GM12878 (cell line): Measurements from ENCODE around the gene GSS. TPM values are rescaled to one million over a fixed set of nuclear protein-coding genes. Genes with fewer than 3 reads are reported as not detected.

Experiments
- ASH2L ChIP-seq: fragments of 300-600, 200-600 bp; sonication (generic); IDR thresholded peaks from 2 replicates; pipeline ENCODE4 v1.6.1; 2017; ENCODE audit warnings: low read depth, mild to moderate bottlenecking, borderline replicate concordance
- ESRRA ChIP-seq: IDR thresholded peaks from 2 replicates; pipeline ENCODE4 v1.6.1; 2012; ENCODE audit warnings: mild to moderate bottlenecking, low read length, improper control_type of control experiment
- RCOR1 ChIP-seq: conservative IDR thresholded peaks from 2 replicates; pipeline ENCODE4 v1.6.1; 2012; ENCODE audit warnings: low read depth, low read length, improper control_type of control experiment
- polyA plus RNA-seq, 11 experiments: library from polyadenylated mRNA; depleted of rRNA in 4 of 11; unstranded in 6 of 11; stranded (reverse) in 5 of 11; fragments of >200 nt; fragmentation: Nextera tagmentation in 4 of 11; fragmentation: Illumina TruSeq in 1 of 11; extraction: Ambion mirVana in 4 of 11; extraction: Trizol in 1 of 11; gene quantifications; 1 replicate in 1 of 11; 2 replicates in 10 of 11; pipeline versions ENCODE4 v1.2.1 to v1.2.3, GENCODE V29; 2011 to 2016; ENCODE audit warnings: inconsistent platforms in 2 of 11, missing spikeins in 2 of 11, low read depth in 1 of 11
- total RNA-seq, 4 experiments: library from RNA; depleted of rRNA in 3 of 4; stranded (reverse); fragments of >200 nt in 3 of 4; fragmentation: Illumina TruSeq in 1 of 4; extraction: Trizol in 1 of 4; gene quantifications; 2 replicates each; pipeline versions ENCODE4 v1.2.1 to v1.2.3, GENCODE V29; 2013 to 2021
- TF ChIP-seq, protein P1 (sequence below): fragments of 450-650 bp; IDR thresholded peaks from 2 replicates; pipeline ENCODE4 v1.6.1; 2016; ENCODE audit warnings: mild to moderate bottlenecking, moderate library complexity, borderline replicate concordance
- TF ChIP-seq, protein P2 (sequence below): IDR thresholded peaks from 2 replicates; pipeline ENCODE4 v1.6.1; 2012; ENCODE audit warnings: low read depth, low read length, improper control_type of control experiment

GSS gene
- total and polyA plus RNA-seq, 10 of the 15 experiments (the other 5 are each of a cell fraction or from before 2014, with no cell fraction given): 12.7 to 120 (median 67.4) TPM

- TF ChIP-seq, protein P1, sequence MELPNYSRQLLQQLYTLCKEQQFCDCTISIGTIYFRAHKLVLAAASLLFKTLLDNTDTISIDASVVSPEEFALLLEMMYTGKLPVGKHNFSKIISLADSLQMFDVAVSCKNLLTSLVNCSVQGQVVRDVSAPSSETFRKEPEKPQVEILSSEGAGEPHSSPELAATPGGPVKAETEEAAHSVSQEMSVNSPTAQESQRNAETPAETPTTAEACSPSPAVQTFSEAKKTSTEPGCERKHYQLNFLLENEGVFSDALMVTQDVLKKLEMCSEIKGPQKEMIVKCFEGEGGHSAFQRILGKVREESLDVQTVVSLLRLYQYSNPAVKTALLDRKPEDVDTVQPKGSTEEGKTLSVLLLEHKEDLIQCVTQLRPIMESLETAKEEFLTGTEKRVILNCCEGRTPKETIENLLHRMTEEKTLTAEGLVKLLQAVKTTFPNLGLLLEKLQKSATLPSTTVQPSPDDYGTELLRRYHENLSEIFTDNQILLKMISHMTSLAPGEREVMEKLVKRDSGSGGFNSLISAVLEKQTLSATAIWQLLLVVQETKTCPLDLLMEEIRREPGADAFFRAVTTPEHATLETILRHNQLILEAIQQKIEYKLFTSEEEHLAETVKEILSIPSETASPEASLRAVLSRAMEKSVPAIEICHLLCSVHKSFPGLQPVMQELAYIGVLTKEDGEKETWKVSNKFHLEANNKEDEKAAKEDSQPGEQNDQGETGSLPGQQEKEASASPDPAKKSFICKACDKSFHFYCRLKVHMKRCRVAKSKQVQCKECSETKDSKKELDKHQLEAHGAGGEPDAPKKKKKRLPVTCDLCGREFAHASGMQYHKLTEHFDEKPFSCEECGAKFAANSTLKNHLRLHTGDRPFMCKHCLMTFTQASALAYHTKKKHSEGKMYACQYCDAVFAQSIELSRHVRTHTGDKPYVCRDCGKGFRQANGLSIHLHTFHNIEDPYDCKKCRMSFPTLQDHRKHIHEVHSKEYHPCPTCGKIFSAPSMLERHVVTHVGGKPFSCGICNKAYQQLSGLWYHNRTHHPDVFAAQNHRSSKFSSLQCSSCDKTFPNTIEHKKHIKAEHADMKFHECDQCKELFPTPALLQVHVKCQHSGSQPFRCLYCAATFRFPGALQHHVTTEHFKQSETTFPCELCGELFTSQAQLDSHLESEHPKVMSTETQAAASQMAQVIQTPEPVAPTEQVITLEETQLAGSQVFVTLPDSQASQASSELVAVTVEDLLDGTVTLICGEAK: no peak
- TF ChIP-seq ESRRA (no peak), RCOR1 (no peak), ASH2L (no peak)
- TF ChIP-seq, protein P2, sequence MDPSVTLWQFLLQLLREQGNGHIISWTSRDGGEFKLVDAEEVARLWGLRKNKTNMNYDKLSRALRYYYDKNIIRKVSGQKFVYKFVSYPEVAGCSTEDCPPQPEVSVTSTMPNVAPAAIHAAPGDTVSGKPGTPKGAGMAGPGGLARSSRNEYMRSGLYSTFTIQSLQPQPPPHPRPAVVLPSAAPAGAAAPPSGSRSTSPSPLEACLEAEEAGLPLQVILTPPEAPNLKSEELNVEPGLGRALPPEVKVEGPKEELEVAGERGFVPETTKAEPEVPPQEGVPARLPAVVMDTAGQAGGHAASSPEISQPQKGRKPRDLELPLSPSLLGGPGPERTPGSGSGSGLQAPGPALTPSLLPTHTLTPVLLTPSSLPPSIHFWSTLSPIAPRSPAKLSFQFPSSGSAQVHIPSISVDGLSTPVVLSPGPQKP: no peak
These were observed 48.6 kb upstream of the GSS start (continued) for GRCh38 chr20:35004051-35004725.
